ENCODE measurements around the gene TIMM10. TPM values are rescaled to one million over a fixed set of nuclear protein-coding genes. Genes with fewer than 3 reads are reported as not detected.

TIMM10 gene
- total RNA-seq, 1 donor from 2014 or later, result 43.2 TPM

DNA sequence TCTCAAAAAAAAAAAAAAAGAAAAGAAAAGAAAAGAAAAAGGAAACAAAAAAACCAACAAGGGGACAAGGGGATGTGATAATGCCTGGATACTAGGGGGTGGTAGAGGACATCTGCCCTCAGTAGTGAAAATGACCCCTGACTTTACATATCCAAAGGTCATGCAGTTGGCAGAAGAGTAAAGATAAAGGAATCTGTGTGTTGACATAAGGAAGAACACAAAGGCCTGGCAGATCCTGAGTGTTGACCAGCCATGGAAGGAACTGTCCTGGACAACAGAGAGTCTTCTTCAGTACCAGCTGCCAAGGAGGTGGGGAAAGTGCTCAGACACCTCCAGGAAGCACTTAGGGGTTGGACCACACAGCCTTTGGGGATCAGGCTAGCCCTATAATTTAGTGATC lies 27.7 kb downstream of the TIMM10 start:
- H3K4me1 Mint-ChIP-seq (ENCODE audit: low read depth), result peaks cover 11% of the 10 kb centered on the region
- TF ChIP-seq, protein P1, sequence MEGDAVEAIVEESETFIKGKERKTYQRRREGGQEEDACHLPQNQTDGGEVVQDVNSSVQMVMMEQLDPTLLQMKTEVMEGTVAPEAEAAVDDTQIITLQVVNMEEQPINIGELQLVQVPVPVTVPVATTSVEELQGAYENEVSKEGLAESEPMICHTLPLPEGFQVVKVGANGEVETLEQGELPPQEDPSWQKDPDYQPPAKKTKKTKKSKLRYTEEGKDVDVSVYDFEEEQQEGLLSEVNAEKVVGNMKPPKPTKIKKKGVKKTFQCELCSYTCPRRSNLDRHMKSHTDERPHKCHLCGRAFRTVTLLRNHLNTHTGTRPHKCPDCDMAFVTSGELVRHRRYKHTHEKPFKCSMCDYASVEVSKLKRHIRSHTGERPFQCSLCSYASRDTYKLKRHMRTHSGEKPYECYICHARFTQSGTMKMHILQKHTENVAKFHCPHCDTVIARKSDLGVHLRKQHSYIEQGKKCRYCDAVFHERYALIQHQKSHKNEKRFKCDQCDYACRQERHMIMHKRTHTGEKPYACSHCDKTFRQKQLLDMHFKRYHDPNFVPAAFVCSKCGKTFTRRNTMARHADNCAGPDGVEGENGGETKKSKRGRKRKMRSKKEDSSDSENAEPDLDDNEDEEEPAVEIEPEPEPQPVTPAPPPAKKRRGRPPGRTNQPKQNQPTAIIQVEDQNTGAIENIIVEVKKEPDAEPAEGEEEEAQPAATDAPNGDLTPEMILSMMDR (IDR thresholded peaks at IDR 0.05), result no peak
- no peak overlapping the region for H3K27ac Mint-ChIP-seq (ENCODE audit: unreplicated experiment)
- no peak for DNase-seq (ENCODE audit: low spot score)
- H3K36me3 Mint-ChIP-seq (ENCODE audit: low read depth), result no peaks in the 10 kb centered on the region
- H3K9me3 Mint-ChIP-seq (ENCODE audit: low read depth), result no peaks in the 10 kb centered on the region
- no peak overlapping the region for H3K4me3 Mint-ChIP-seq (ENCODE audit: unreplicated experiment)
- no peaks in the 10 kb centered on the region for H3K27me3 Mint-ChIP-seq (ENCODE audit: low read depth)

DNA sequence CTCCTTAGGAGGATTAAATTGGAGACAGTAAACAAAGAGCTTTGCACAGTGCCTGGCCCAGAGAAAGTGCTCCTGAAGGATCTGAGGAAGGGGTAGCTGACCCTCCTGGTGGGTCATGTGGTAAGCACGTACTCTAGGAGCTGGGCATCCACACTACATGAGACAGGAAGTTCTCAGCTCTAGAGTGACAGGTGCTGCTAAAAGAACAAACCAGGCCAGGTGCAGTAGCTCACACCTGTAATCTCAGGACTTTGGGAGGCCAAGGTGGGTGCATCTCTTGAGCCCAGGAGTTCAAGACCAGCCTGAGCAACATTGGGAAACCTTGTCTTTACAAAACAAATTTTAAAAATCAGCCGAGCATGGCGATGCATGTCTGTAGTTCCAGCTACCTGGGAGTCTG lies 28.2 kb downstream of the TIMM10 start:
- Mint-ChIP-seq H3K4me1 (ENCODE audit: low read depth) (peaks cover 11% of the 10 kb centered on the region), H3K27ac (ENCODE audit: unreplicated experiment) (no peak overlapping the region), H3K36me3 (ENCODE audit: low read depth) (no peaks in the 10 kb centered on the region), H3K9me3 (ENCODE audit: low read depth) (no peaks in the 10 kb centered on the region), H3K4me3 (ENCODE audit: unreplicated experiment) (no peak overlapping the region), H3K27me3 (ENCODE audit: low read depth) (no peaks in the 10 kb centered on the region)
- DNase-seq (ENCODE audit: low spot score), result no peak
- TF ChIP-seq, protein P1 (IDR thresholded peaks at IDR 0.05), result no peak

DNA sequence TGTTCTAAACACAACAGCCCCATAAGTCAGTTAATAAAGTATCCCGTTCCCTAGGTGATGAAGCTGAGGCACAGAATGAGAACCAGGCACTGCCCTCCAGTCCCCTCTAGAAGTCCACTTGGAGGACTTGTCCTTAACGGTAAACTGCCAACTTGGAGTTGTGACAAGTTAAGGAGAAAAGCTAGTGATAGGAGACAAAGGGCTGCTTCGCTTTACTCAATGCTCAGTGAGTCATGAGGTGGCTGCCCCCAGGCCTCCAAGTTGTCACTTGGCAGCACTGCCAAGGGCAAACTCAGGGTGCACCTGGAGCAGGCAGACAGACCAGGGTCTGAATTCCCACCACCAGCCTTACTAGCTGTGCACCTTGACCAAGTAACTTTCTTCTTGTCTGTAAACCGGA lies 28.6 kb downstream of the TIMM10 start:
- H3K27me3 Mint-ChIP-seq (ENCODE audit: low read depth), result no peaks in the 10 kb centered on the region
- no peaks in the 10 kb centered on the region for H3K9me3 Mint-ChIP-seq (ENCODE audit: low read depth)
- H3K27ac Mint-ChIP-seq (ENCODE audit: unreplicated experiment), result no peak overlapping the region
- DNase-seq (ENCODE audit: low spot score), result no peak
- TF ChIP-seq, protein P1 (IDR thresholded peaks at IDR 0.05), result no peak
- no peak overlapping the region for H3K4me3 Mint-ChIP-seq (ENCODE audit: unreplicated experiment)
- H3K4me1 Mint-ChIP-seq (ENCODE audit: low read depth), result peaks cover 11% of the 10 kb centered on the region
- no peaks in the 10 kb centered on the region for H3K36me3 Mint-ChIP-seq (ENCODE audit: low read depth)

GRCh38 chr11:57500926-57501325 lies 29.6 kb downstream of the TIMM10 start:
- Mint-ChIP-seq H3K27ac (ENCODE audit: unreplicated experiment) (no peak overlapping the region), H3K9me3 (ENCODE audit: low read depth) (no peaks in the 10 kb centered on the region), H3K4me1 (ENCODE audit: low read depth) (peaks cover 11% of the 10 kb centered on the region), H3K27me3 (ENCODE audit: low read depth) (no peaks in the 10 kb centered on the region), H3K36me3 (ENCODE audit: low read depth) (peaks cover under 1% of the 10 kb centered on the region), H3K4me3 (ENCODE audit: unreplicated experiment) (no peak overlapping the region)
- TF ChIP-seq, protein P1 (IDR thresholded peaks at IDR 0.05), result no peak
- DNase-seq (ENCODE audit: low spot score), result no peak

DNA sequence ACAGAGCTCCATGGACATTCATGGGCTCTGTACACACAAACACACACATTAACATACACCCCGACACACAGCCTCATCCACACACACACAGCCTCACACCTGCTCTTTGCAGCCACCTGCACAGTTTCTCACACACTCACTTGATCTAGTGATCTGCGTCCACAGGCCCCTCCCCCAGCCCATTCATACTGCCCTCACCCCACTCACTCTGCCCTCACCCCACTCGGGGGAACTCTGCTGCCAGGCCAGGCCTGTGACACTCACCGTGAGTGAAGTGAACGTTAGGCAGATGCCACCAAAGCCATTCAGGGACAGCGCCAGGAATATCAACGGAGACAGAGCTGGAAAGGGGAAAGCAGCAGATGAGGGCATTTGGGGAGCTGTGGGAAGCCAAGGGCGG lies 30.0 kb downstream of the TIMM10 start:
- peaks cover 11% of the 10 kb centered on the region for H3K4me1 Mint-ChIP-seq (ENCODE audit: low read depth)
- H3K36me3 Mint-ChIP-seq (ENCODE audit: low read depth), result peaks cover 2% of the 10 kb centered on the region
- no peak overlapping the region for H3K4me3 Mint-ChIP-seq (ENCODE audit: unreplicated experiment)

More for the DNA sequence above, 30.0 kb downstream of the TIMM10 start:
- Mint-ChIP-seq H3K27me3 (ENCODE audit: low read depth) (no peaks in the 10 kb centered on the region), H3K27ac (ENCODE audit: unreplicated experiment) (no peak overlapping the region), H3K9me3 (ENCODE audit: low read depth) (no peaks in the 10 kb centered on the region)
- TF ChIP-seq, protein P1 (IDR thresholded peaks at IDR 0.05), result no peak
- DNase-seq (ENCODE audit: low spot score), result no peak
